ENCODE results near the gene DSCAM.

Gene DSCAM

DNA sequence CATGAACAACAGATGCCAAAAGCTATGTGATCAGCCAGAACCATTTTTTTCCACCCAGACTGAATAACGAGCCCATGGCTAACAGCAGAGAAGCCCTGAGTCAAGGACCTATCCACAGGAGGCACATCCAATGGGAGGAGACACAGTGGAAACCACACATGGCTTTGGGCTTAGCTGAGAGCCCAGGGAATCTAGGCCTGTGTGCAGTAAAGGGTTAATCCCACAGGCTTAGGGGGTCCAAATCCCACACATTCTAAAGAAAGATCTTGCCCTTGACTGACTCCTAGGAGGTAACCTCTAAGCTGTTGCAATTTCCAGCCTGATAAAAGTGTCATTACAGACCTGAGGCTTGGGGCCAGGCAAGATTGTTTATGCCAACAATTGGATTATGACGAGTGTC, 194.5 kb downstream of the DSCAM start:
- Histone ChIP-seq H3K4me3 (ENCODE audit: low read depth, low read length, poor library complexity, severe bottlenecking) (no peak overlapping the region), H3K9me2 (ENCODE audit: low read depth, low read length) (no peaks in the 10 kb centered on the region), H3K27me3 (ENCODE audit: insufficient read depth, low read length) (no peaks in the 10 kb centered on the region), H2AFZ (ENCODE audit: low read length) (no peak overlapping the region), H3F3A (ENCODE audit: insufficient read depth, low read length) (no peaks in the 10 kb centered on the region), H3K27ac (ENCODE audit: low read depth, low read length, poor library complexity, severe bottlenecking) (no peak overlapping the region), H4K20me1 (ENCODE audit: insufficient read depth, low read length) (no peaks in the 10 kb centered on the region), H3K9ac (ENCODE audit: low read length) (no peak overlapping the region), H3K79me2 (ENCODE audit: insufficient read depth, low read length) (no peaks in the 10 kb centered on the region), H3K4me1 (ENCODE audit: insufficient read depth, low read length, severe bottlenecking) (no peaks in the 10 kb centered on the region), H3K36me3 (ENCODE audit: insufficient read depth, low read length) (no peaks in the 10 kb centered on the region), H3K4me2 (ENCODE audit: low read length) (no peak overlapping the region), H3K9me3 (ENCODE audit: low read length) (no peaks in the 10 kb centered on the region)
- TF ChIP-seq, protein P1, sequence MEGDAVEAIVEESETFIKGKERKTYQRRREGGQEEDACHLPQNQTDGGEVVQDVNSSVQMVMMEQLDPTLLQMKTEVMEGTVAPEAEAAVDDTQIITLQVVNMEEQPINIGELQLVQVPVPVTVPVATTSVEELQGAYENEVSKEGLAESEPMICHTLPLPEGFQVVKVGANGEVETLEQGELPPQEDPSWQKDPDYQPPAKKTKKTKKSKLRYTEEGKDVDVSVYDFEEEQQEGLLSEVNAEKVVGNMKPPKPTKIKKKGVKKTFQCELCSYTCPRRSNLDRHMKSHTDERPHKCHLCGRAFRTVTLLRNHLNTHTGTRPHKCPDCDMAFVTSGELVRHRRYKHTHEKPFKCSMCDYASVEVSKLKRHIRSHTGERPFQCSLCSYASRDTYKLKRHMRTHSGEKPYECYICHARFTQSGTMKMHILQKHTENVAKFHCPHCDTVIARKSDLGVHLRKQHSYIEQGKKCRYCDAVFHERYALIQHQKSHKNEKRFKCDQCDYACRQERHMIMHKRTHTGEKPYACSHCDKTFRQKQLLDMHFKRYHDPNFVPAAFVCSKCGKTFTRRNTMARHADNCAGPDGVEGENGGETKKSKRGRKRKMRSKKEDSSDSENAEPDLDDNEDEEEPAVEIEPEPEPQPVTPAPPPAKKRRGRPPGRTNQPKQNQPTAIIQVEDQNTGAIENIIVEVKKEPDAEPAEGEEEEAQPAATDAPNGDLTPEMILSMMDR (IDR thresholded peaks at IDR 0.05; ENCODE audit: low read length): no peak
- TF ChIP-seq EZH2 (IDR thresholded peaks at IDR 0.05; ENCODE audit: borderline replicate concordance, low read length): no peak

DNA sequence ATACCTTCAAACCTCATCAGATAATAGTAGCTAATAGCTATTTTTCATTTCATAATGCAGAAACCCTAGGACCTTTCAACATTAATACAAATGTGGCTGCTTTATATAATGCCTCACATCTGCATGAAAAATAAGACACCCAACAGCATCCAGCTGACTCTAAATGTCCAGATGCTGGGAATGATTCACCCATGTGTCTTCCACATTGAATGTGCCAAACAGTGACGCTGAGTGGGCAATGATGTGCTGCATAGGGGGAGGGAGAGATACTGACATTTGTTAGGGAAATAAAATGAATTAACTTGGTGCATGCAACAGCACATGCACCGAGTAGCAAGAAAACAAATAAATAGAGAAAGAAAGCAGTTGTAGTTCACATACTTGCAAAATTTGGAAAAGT, 199.3 kb downstream of the DSCAM start:
- Histone ChIP-seq H3K9me3 (ENCODE audit: low read length) (no peaks in the 10 kb centered on the region), H3K4me1 (ENCODE audit: insufficient read depth, low read length, severe bottlenecking) (no peaks in the 10 kb centered on the region), H3K9ac (ENCODE audit: low read length) (no peak overlapping the region), H3K9me2 (ENCODE audit: low read depth, low read length) (no peaks in the 10 kb centered on the region), H3K27ac (ENCODE audit: low read depth, low read length, poor library complexity, severe bottlenecking) (no peak overlapping the region), H3K4me3 (ENCODE audit: low read depth, low read length, poor library complexity, severe bottlenecking) (no peak overlapping the region), H4K20me1 (ENCODE audit: insufficient read depth, low read length) (no peaks in the 10 kb centered on the region), H3K4me2 (ENCODE audit: low read length) (no peak overlapping the region), H3F3A (ENCODE audit: insufficient read depth, low read length) (no peaks in the 10 kb centered on the region), H3K27me3 (ENCODE audit: insufficient read depth, low read length) (no peaks in the 10 kb centered on the region), H3K79me2 (ENCODE audit: insufficient read depth, low read length) (no peaks in the 10 kb centered on the region), H3K36me3 (ENCODE audit: insufficient read depth, low read length) (no peaks in the 10 kb centered on the region), H2AFZ (ENCODE audit: low read length) (no peak overlapping the region)
- no peak for TF ChIP-seq EZH2 (IDR thresholded peaks at IDR 0.05; ENCODE audit: borderline replicate concordance, low read length)
- TF ChIP-seq, protein P1 (IDR thresholded peaks at IDR 0.05; ENCODE audit: low read length): no peak

DNA sequence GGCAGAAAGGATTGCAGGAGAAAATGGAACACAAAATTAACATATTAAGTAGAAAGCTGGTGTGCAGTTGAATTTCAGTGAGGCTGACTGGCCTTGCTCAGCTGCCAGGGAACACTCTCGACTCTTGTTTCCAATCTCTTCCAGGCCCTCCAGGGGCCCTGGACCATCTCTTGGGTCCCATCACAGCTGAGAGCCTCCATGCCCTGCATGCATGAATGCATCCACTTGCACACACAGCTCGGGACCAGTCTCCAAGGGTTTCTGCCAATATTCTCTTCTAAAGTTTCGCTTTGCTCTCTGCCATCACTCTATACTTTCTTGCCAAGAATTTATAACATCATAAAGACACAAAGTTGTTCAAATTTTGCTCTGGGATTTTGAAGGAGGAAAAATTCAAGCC, 200.3 kb downstream of the DSCAM start:
- no peaks in the 10 kb centered on the region for H3K27me3 ChIP-seq (ENCODE audit: insufficient read depth, low read length)
- no peak overlapping the region for H3K9ac ChIP-seq (ENCODE audit: low read length)
- no peaks in the 10 kb centered on the region for H4K20me1 ChIP-seq (ENCODE audit: insufficient read depth, low read length)
- no peak overlapping the region for H2AFZ ChIP-seq (ENCODE audit: low read length)
- TF ChIP-seq EZH2 (IDR thresholded peaks at IDR 0.05; ENCODE audit: borderline replicate concordance, low read length): no peak
- TF ChIP-seq, protein P1 (IDR thresholded peaks at IDR 0.05; ENCODE audit: low read length): no peak
- no peaks in the 10 kb centered on the region for H3K4me1 ChIP-seq (ENCODE audit: insufficient read depth, low read length, severe bottlenecking)
- H3K27ac ChIP-seq (ENCODE audit: low read depth, low read length, poor library complexity, severe bottlenecking): no peak overlapping the region
- no peaks in the 10 kb centered on the region for H3K36me3 ChIP-seq (ENCODE audit: insufficient read depth, low read length)
- H3K4me2 ChIP-seq (ENCODE audit: low read length): no peak overlapping the region
- no peaks in the 10 kb centered on the region for H3K9me3 ChIP-seq (ENCODE audit: low read length)
- no peaks in the 10 kb centered on the region for H3F3A ChIP-seq (ENCODE audit: insufficient read depth, low read length)
- H3K79me2 ChIP-seq (ENCODE audit: insufficient read depth, low read length): no peaks in the 10 kb centered on the region
- H3K9me2 ChIP-seq (ENCODE audit: low read depth, low read length): no peaks in the 10 kb centered on the region
- H3K4me3 ChIP-seq (ENCODE audit: low read depth, low read length, poor library complexity, severe bottlenecking): no peak overlapping the region

All from OCI-LY1 (cell line).